Trophoblast cell (in vitro differentiated cells and primary cell): ENCODE results near the gene OR4D11.
A peak's percentile ranks its signal among the peaks of the same experiment; 100 is the strongest.

Source experiments
- DNase-seq, 2 donors: peaks; one replicate each; pipeline ENCODE4 v3.0.0-alpha.2; 2016
- H2AFZ ChIP-seq: 2 replicates; pipeline ENCODE4 v1.6.1; 2013; ENCODE audit warnings: low read length, moderate library complexity, mild to moderate bottlenecking; ENCODE audit not compliant: insufficient read depth, poor library complexity
- H2AK5ac ChIP-seq: 2 replicates; pipeline ENCODE4 v1.6.1; 2013; ENCODE audit warnings: mild to moderate bottlenecking, low read length
- H2BK120ac ChIP-seq: 2 replicates; pipeline ENCODE4 v1.6.1; 2013; ENCODE audit warnings: low read length, mild to moderate bottlenecking, moderate library complexity; ENCODE audit not compliant: insufficient read depth, poor library complexity
- H2BK12ac ChIP-seq: 2 replicates; pipeline ENCODE4 v1.6.1; 2013; ENCODE audit warnings: mild to moderate bottlenecking, low read length, moderate library complexity
- H2BK5ac ChIP-seq: 2 replicates; pipeline ENCODE4 v1.6.1; 2013; ENCODE audit warnings: low read length, low read depth, moderate library complexity, mild to moderate bottlenecking; ENCODE audit not compliant: poor library complexity
- H3K14ac ChIP-seq: 2 replicates; pipeline ENCODE4 v1.6.1; 2013; ENCODE audit warnings: mild to moderate bottlenecking, low read length
- H3K18ac ChIP-seq: 2 replicates; pipeline ENCODE4 v1.6.1; 2013; ENCODE audit warnings: mild to moderate bottlenecking, low read length
- H3K23ac ChIP-seq: 2 replicates; pipeline ENCODE4 v1.6.1; 2013; ENCODE audit warnings: low read length
- H3K27ac ChIP-seq: 2 replicates; pipeline ENCODE4 v1.5.1; 2013; ENCODE audit warnings: low read depth, mild to moderate bottlenecking, inconsistent platforms, low read length, moderate library complexity
- H3K27me3 ChIP-seq: 2 replicates; pipeline ENCODE4 v1.6.1; 2013; ENCODE audit warnings: inconsistent platforms, mild to moderate bottlenecking, low read length, moderate library complexity; ENCODE audit not compliant: insufficient read depth
- H3K36me3 ChIP-seq, 2 experiments: 1 replicate in 1 of 2; 2 replicates in 1 of 2; pipeline ENCODE4 v1.6.1; 2013; ENCODE audit warnings: low read length in 2 of 2, mild to moderate bottlenecking in 2 of 2, moderate library complexity in 1 of 2; ENCODE audit not compliant: insufficient read depth in 2 of 2, control insufficient read depth in 1 of 2
- H3K4ac ChIP-seq: 2 replicates; pipeline ENCODE4 v1.6.1; 2013; ENCODE audit warnings: low read depth, mild to moderate bottlenecking, low read length, moderate library complexity
- H3K4me1 ChIP-seq, 2 experiments: 1 replicate in 1 of 2; 2 replicates in 1 of 2; pipeline ENCODE4 v1.6.1; 2013; ENCODE audit warnings: low read length in 2 of 2, mild to moderate bottlenecking in 2 of 2, moderate library complexity in 1 of 2; ENCODE audit not compliant: insufficient read depth in 2 of 2, control insufficient read depth in 1 of 2
- H3K4me2 ChIP-seq: 2 replicates; pipeline ENCODE4 v1.6.1; 2013; ENCODE audit warnings: inconsistent platforms, mild to moderate bottlenecking, low read length, moderate library complexity
- H3K4me3 ChIP-seq: 2 replicates; pipeline ENCODE4 v1.5.1; 2013; ENCODE audit warnings: mild to moderate bottlenecking, low read depth, low read length, inconsistent platforms
- H3K79me1 ChIP-seq: one replicate; pipeline ENCODE4 v1.6.1; 2013; ENCODE audit warnings: low read length
- H3K79me2 ChIP-seq: 2 replicates; pipeline ENCODE4 v1.6.1; 2013; ENCODE audit warnings: low read length, mild to moderate bottlenecking; ENCODE audit not compliant: control insufficient read depth, insufficient read depth, poor library complexity
- H3K9ac ChIP-seq: 2 replicates; pipeline ENCODE4 v1.6.1; 2013; ENCODE audit warnings: mild to moderate bottlenecking, low read length
- H3K9me3 ChIP-seq: 2 replicates; pipeline ENCODE4 v1.6.1; 2013; ENCODE audit warnings: low read depth, mild to moderate bottlenecking, control low read depth, inconsistent platforms, low read length; ENCODE audit not compliant: insufficient read depth
- H4K12ac ChIP-seq: 2 replicates; pipeline ENCODE4 v1.6.1; 2013; ENCODE audit warnings: low read depth, mild to moderate bottlenecking, low read length, moderate library complexity
- H4K8ac ChIP-seq: 2 replicates; pipeline ENCODE4 v1.6.1; 2013; ENCODE audit warnings: low read depth, mild to moderate bottlenecking, low read length, moderate library complexity
- H4K91ac ChIP-seq: one replicate; pipeline ENCODE4 v1.6.1; 2013; ENCODE audit warnings: low read depth, mild to moderate bottlenecking, low read length, moderate library complexity
- WGBS: extraction: QIAGEN DNeasy Blood & Tissue Kit; methylation state at CpG from one replicate; pipeline ENCODE4 v1.1.7; 2013; ENCODE audit warnings: missing lambda C conversion rate; ENCODE audit not compliant: insufficient read length, insufficient coverage; ENCODE audit errors: extremely low coverage; 5-methylcytosine and 5-hydroxymethylcytosine counted together

Gene OR4D11

DNA sequence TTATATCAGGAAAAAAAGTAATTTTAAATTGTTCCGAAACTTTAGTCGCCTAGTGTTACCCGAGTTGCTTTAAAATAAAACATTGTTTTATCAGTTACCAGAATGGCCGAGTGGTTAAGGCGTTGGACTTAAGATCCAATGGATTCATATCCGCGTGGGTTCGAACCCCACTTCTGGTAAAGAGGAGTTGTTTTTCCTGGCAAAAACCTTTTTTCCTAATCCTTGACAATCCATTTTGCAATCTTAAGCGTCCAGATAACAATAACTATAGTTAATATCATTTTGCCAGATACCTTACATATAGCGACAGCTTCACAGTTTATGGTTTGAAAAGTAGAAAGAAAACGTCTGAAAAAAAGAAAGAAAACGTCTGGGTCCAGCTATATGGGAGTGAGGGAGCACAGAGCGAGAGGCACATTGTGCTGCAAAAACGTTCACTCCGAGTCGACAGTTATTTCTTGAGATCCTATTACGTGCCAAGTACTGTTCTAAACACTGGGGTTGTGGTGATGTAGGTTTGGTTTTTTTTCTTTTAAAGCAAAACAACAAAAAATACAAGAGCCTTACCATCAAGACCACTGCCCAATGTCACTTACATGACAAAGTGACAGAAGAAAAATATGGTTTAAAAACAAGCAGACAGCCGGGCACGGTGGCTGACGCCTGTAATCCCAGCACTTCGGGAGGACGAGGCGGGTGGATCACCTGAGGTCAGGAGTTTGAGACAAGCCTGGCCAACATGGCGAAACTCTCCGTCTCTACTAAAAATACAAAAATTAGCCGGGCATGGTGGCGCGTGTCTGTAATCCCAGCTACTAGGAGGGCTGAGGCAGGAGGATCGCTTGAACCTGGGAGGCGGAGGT, 48.5 kb downstream of the OR4D11 start:
- Histone ChIP-seq H3K27me3 (no peaks in the 10 kb centered on the region), H2BK5ac (no peak overlapping the region), H3K79me2 (no peaks in the 10 kb centered on the region), H3K4me1 (peaks cover 2 to 6% of the 10 kb centered on the region in 2 experiments), H3K23ac (no peak overlapping the region), H4K8ac (no peak overlapping the region), H3K9ac (no peak overlapping the region), H3K79me1 (peaks cover 6% of the 10 kb centered on the region), H3K14ac (no peak overlapping the region), H4K91ac (no peak overlapping the region), H4K12ac (no peak overlapping the region), H3K4me3 (no peak overlapping the region), H2AFZ (no peak overlapping the region), H3K4ac (no peak overlapping the region), H2AK5ac (no peak overlapping the region), H3K9me3 (no peaks in the 10 kb centered on the region), H2BK120ac (no peak overlapping the region), H2BK12ac (no peak overlapping the region), H3K36me3 (no peaks in the 10 kb centered on the region), H3K18ac (no peak overlapping the region), H3K4me2 (peak overlapping the region; percentile 72), H3K27ac (no peak overlapping the region)
- no CpG with 5 or more reads among the region's 30 CpGs for WGBS
- DNase-seq: peak in 1 of 2 donors; percentile 57

DNA sequence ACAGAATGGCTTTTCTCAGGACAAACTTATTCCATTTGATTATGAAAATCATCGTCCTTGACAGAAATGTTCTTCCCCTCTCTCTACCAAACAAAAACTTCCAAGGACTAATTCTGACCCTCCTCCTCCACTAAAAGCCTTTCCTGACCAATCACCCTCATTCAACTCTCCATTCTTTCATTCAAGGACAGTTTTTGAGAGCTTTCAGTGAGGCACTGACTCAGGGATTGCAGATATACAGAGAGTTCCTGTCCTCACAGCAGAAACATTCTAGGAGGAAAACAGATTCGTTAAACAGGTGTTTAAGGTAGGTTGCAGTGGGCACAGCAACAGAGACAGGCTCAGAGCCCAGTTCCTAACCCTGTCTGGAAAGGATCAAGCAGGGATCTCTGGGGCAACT, 49.5 kb downstream of the OR4D11 start:
- Histone ChIP-seq H3K14ac (no peak overlapping the region), H3K23ac (no peak overlapping the region), H3K27ac (no peak overlapping the region), H3K79me2 (no peaks in the 10 kb centered on the region), H2BK120ac (no peak overlapping the region), H4K91ac (no peak overlapping the region), H3K9me3 (no peaks in the 10 kb centered on the region), H3K27me3 (no peaks in the 10 kb centered on the region), H3K9ac (no peak overlapping the region), H2BK5ac (no peak overlapping the region), H3K79me1 (peaks cover 7% of the 10 kb centered on the region), H3K4me2 (no peak overlapping the region), H4K8ac (no peak overlapping the region), H3K4ac (no peak overlapping the region), H2AFZ (no peak overlapping the region), H3K36me3 (no peaks in the 10 kb centered on the region), H2BK12ac (no peak overlapping the region), H2AK5ac (no peak overlapping the region), H3K4me1 (peaks cover 2 to 4% of the 10 kb centered on the region in 2 experiments), H3K4me3 (no peak overlapping the region), H4K12ac (no peak overlapping the region), H3K18ac (no peak overlapping the region)
- WGBS: no CpG with 5 or more reads among the region's 2 CpGs
- no peak for DNase-seq

DNA sequence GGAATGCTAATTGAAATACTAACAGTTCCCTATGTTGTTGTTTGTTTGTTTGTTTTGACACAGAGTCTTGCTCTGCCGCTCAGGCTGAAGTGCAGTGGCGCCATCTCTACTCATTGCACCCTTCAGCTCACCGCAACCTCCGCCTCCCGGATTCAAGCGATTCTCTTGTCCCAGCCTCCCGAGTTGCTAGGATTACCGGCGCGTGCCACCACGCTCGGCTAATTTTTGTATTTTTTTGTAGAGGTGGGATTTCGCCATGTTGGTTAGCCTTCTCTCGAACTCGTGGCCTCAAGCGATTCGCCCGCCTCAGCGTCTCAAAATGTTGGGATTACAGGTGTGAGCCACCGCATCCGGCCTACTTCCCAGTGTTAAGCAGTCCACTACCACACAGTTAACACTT, 49.9 kb downstream of the OR4D11 start:
- Histone ChIP-seq H3K4me2 (no peak overlapping the region), H4K91ac (no peak overlapping the region)

More for the DNA sequence above, 49.9 kb downstream of the OR4D11 start:
- H3K27ac ChIP-seq: no peak overlapping the region
- no peaks in the 10 kb centered on the region for H3K9me3 ChIP-seq
- no peak for DNase-seq
- H2AK5ac ChIP-seq: no peak overlapping the region
- H2AFZ ChIP-seq: no peak overlapping the region
- WGBS: no CpG with 5 or more reads among the region's 21 CpGs
- no peak overlapping the region for H3K14ac ChIP-seq
- no peak overlapping the region for H3K9ac ChIP-seq
- H3K4me3 ChIP-seq: no peak overlapping the region
- no peaks in the 10 kb centered on the region for H3K27me3 ChIP-seq
- H3K18ac ChIP-seq: no peak overlapping the region
- H3K4ac ChIP-seq: no peak overlapping the region
- H4K12ac ChIP-seq: no peak overlapping the region
- no peak overlapping the region for H2BK5ac ChIP-seq
- no peaks in the 10 kb centered on the region for H3K36me3 ChIP-seq
- no peaks in the 10 kb centered on the region for H3K79me2 ChIP-seq
- no peak overlapping the region for H2BK120ac ChIP-seq
- no peak overlapping the region for H2BK12ac ChIP-seq
- no peak overlapping the region for H3K23ac ChIP-seq
- no peak overlapping the region for H4K8ac ChIP-seq
- peaks cover 2% of the 10 kb centered on the region in 2 experiments for H3K4me1 ChIP-seq
- H3K79me1 ChIP-seq: peaks cover 8% of the 10 kb centered on the region
